ENCODE results near the gene POLN.

Gene POLN

GRCh38 chr4:2103843-2104547 lies 137.9 kb downstream of the POLN start:
- no peak for TF ChIP-seq ZNF274 (IDR thresholded peaks at IDR 0.05; ENCODE audit: low read depth, low read length)

GRCh38 chr4:2103127-2103842 lies 138.6 kb downstream of the POLN start:
- no peak overlapping the region for H3K4me3 ChIP-seq (ENCODE audit: low read length)
- no peak for TF ChIP-seq ZNF274 (IDR thresholded peaks at IDR 0.05; ENCODE audit: low read depth, low read length)

More at GRCh38 chr4:2103843-2104547, 137.9 kb downstream of the POLN start:
- H3K4me3 ChIP-seq (ENCODE audit: low read length): no peak overlapping the region

GRCh38 chr4:2102045-2102883 lies 139.7 kb downstream of the POLN start:
- no peak overlapping the region for H3K4me3 ChIP-seq (ENCODE audit: low read length)
- TF ChIP-seq ZNF274 (IDR thresholded peaks at IDR 0.05; ENCODE audit: low read depth, low read length): no peak

- TF ChIP-seq ZNF274 (IDR thresholded peaks at IDR 0.05; ENCODE audit: low read depth, low read length): no peak
- H3K4me3 ChIP-seq (ENCODE audit: low read length): no peak overlapping the region
Observed at GRCh38 chr4:2101346-2102044, 140.4 kb downstream of the POLN start.

GRCh38 chr4:2096073-2096609 lies 145.8 kb downstream of the POLN start:
- no peak overlapping the region for H3K4me3 ChIP-seq (ENCODE audit: low read length)
- no peak for TF ChIP-seq ZNF274 (IDR thresholded peaks at IDR 0.05; ENCODE audit: low read depth, low read length)

GRCh38 chr4:2095236-2096072 lies 146.5 kb downstream of the POLN start:
- TF ChIP-seq ZNF274 (IDR thresholded peaks at IDR 0.05; ENCODE audit: low read depth, low read length): no peak
- H3K4me3 ChIP-seq (ENCODE audit: low read length): no peak overlapping the region

- no peak overlapping the region for H3K4me3 ChIP-seq (ENCODE audit: low read length)
- no peak for TF ChIP-seq ZNF274 (IDR thresholded peaks at IDR 0.05; ENCODE audit: low read depth, low read length)
Observed at GRCh38 chr4:2094545-2094944, 147.4 kb downstream of the POLN start.

- H3K4me3 ChIP-seq (ENCODE audit: low read length): no peak overlapping the region
- TF ChIP-seq ZNF274 (IDR thresholded peaks at IDR 0.05; ENCODE audit: low read depth, low read length): no peak
Observed at GRCh38 chr4:2093265-2093664, 148.7 kb downstream of the POLN start.

- H3K4me3 ChIP-seq (ENCODE audit: low read length): no peak overlapping the region
Observed at GRCh38 chr4:2092669-2093053, 149.3 kb downstream of the POLN start.

GRCh38 chr4:2091990-2092668 lies 149.8 kb downstream of the POLN start:
- H3K4me3 ChIP-seq (ENCODE audit: low read length): no peak overlapping the region
- TF ChIP-seq ZNF274 (IDR thresholded peaks at IDR 0.05; ENCODE audit: low read depth, low read length): no peak

More at GRCh38 chr4:2092669-2093053, 149.3 kb downstream of the POLN start:
- no peak for TF ChIP-seq ZNF274 (IDR thresholded peaks at IDR 0.05; ENCODE audit: low read depth, low read length)

- no peak overlapping the region for H3K4me3 ChIP-seq (ENCODE audit: low read length)
- TF ChIP-seq ZNF274 (IDR thresholded peaks at IDR 0.05; ENCODE audit: low read depth, low read length): no peak
Observed at GRCh38 chr4:2090642-2091041, 151.3 kb downstream of the POLN start.

GRCh38 chr4:2089222-2089621 lies 152.7 kb downstream of the POLN start:
- H3K4me3 ChIP-seq (ENCODE audit: low read length): no peak overlapping the region
- TF ChIP-seq ZNF274 (IDR thresholded peaks at IDR 0.05; ENCODE audit: low read depth, low read length): no peak
